GM23338 (cell line): ENCODE results near the gene ZNF784. TPM values are rescaled to one million over a fixed set of nuclear protein-coding genes. Genes with fewer than 3 reads are reported as not detected.

Experiments
- CREB1 ChIP-seq: fragments of 250-450 bp; sonication (Bioruptor Pico); IDR thresholded peaks from 2 replicates; pipeline ENCODE4 v1.5.0; 2020; ENCODE audit warnings: low read depth, mild to moderate bottlenecking, moderate library complexity
- NANOG ChIP-seq: IDR thresholded peaks from 2 replicates; pipeline ENCODE4 v1.6.1; 2016; ENCODE audit warnings: antibody characterized with exemption, borderline replicate concordance
- ZNF114 ChIP-seq: fragments of 250-450 bp; sonication (Bioruptor Pico); IDR thresholded peaks from 2 replicates; pipeline ENCODE4 v1.5.0; 2020; ENCODE audit warnings: mild to moderate bottlenecking, moderate library complexity
- polyA plus RNA-seq: library from polyadenylated mRNA; unstranded; fragments of >200 nt; fragmentation: Nextera tagmentation; extraction: Ambion mirVana; gene quantifications from 2 replicates; pipeline ENCODE4 v1.2.1, GENCODE V29; 2016
- total RNA-seq: library from RNA; depleted of rRNA; stranded (reverse); fragments of >200 nt; shearing (Covaris generic); gene quantifications from 2 replicates; pipeline ENCODE4 v1.2.3, GENCODE V29; 2014
- TF ChIP-seq, protein P1 (sequence below): IDR thresholded peaks from one replicate; pipeline ENCODE4 v1.6.1; 2018; ENCODE audit warnings: antibody characterized with exemption; ENCODE audit not compliant: unreplicated experiment
- TF ChIP-seq, protein P2 (sequence below): fragments of 250-450 bp; sonication (Bioruptor Pico); IDR thresholded peaks from 2 replicates; pipeline ENCODE4 v1.5.0; 2020; ENCODE audit warnings: mild to moderate bottlenecking, moderate library complexity

The ZNF784 gene
- total and polyA plus RNA-seq, 2 experiments from 2014 or later = 1.5 to 6.7 TPM

DNA sequence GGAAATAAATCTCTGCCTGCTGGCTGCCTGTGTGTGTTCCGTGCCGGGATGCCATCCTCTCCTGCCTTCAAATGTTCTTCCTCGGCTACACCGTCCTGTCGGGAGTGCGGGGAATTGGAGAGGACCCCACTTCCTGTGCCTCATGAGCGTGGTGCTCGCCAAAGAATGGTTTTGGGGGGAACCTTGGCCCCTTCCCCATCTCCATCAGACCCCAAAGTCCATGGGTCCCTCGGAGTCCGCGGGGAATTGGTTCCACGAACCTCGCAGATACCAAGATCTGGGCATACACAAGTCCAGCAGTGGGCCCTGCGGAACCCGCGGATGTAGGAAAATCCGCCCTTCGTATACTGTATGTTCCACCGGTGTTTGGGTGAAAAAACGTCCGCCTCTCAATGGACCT lies 21.3 kb downstream of the ZNF784 start (continued):
- TF ChIP-seq, protein P1, sequence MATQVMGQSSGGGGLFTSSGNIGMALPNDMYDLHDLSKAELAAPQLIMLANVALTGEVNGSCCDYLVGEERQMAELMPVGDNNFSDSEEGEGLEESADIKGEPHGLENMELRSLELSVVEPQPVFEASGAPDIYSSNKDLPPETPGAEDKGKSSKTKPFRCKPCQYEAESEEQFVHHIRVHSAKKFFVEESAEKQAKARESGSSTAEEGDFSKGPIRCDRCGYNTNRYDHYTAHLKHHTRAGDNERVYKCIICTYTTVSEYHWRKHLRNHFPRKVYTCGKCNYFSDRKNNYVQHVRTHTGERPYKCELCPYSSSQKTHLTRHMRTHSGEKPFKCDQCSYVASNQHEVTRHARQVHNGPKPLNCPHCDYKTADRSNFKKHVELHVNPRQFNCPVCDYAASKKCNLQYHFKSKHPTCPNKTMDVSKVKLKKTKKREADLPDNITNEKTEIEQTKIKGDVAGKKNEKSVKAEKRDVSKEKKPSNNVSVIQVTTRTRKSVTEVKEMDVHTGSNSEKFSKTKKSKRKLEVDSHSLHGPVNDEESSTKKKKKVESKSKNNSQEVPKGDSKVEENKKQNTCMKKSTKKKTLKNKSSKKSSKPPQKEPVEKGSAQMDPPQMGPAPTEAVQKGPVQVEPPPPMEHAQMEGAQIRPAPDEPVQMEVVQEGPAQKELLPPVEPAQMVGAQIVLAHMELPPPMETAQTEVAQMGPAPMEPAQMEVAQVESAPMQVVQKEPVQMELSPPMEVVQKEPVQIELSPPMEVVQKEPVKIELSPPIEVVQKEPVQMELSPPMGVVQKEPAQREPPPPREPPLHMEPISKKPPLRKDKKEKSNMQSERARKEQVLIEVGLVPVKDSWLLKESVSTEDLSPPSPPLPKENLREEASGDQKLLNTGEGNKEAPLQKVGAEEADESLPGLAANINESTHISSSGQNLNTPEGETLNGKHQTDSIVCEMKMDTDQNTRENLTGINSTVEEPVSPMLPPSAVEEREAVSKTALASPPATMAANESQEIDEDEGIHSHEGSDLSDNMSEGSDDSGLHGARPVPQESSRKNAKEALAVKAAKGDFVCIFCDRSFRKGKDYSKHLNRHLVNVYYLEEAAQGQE = no peak
- TF ChIP-seq ZNF114 (CRISPR knock-in tag) (no peak), NANOG (no peak), CREB1 (no peak)
- TF ChIP-seq, protein P2, sequence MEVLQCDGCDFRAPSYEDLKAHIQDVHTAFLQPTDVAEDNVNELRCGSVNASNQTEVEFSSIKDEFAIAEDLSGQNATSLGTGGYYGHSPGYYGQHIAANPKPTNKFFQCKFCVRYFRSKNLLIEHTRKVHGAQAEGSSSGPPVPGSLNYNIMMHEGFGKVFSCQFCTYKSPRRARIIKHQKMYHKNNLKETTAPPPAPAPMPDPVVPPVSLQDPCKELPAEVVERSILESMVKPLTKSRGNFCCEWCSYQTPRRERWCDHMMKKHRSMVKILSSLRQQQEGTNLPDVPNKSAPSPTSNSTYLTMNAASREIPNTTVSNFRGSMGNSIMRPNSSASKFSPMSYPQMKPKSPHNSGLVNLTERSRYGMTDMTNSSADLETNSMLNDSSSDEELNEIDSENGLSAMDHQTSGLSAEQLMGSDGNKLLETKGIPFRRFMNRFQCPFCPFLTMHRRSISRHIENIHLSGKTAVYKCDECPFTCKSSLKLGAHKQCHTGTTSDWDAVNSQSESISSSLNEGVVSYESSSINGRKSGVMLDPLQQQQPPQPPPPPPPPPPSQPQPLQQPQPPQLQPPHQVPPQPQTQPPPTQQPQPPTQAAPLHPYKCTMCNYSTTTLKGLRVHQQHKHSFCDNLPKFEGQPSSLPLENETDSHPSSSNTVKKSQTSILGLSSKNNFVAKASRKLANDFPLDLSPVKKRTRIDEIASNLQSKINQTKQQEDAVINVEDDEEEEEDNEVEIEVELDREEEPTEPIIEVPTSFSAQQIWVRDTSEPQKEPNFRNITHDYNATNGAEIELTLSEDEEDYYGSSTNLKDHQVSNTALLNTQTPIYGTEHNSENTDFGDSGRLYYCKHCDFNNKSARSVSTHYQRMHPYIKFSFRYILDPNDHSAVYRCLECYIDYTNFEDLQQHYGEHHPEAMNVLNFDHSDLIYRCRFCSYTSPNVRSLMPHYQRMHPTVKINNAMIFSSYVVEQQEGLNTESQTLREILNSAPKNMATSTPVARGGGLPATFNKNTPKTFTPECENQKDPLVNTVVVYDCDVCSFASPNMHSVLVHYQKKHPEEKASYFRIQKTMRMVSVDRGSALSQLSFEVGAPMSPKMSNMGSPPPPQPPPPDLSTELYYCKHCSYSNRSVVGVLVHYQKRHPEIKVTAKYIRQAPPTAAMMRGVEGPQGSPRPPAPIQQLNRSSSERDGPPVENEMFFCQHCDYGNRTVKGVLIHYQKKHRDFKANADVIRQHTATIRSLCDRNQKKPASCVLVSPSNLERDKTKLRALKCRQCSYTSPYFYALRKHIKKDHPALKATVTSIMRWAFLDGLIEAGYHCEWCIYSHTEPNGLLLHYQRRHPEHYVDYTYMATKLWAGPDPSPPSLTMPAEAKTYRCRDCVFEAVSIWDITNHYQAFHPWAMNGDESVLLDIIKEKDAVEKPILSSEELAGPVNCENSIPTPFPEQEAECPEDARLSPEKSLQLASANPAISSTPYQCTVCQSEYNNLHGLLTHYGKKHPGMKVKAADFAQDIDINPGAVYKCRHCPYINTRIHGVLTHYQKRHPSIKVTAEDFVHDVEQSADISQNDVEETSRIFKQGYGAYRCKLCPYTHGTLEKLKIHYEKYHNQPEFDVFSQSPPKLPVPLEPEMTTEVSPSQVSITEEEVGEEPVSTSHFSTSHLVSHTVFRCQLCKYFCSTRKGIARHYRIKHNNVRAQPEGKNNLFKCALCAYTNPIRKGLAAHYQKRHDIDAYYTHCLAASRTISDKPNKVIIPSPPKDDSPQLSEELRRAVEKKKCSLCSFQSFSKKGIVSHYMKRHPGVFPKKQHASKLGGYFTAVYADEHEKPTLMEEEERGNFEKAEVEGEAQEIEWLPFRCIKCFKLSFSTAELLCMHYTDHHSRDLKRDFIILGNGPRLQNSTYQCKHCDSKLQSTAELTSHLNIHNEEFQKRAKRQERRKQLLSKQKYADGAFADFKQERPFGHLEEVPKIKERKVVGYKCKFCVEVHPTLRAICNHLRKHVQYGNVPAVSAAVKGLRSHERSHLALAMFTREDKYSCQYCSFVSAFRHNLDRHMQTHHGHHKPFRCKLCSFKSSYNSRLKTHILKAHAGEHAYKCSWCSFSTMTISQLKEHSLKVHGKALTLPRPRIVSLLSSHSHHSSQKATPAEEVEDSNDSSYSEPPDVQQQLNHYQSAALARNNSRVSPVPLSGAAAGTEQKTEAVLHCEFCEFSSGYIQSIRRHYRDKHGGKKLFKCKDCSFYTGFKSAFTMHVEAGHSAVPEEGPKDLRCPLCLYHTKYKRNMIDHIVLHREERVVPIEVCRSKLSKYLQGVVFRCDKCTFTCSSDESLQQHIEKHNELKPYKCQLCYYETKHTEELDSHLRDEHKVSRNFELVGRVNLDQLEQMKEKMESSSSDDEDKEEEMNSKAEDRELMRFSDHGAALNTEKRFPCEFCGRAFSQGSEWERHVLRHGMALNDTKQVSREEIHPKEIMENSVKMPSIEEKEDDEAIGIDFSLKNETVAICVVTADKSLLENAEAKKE = no peak
